HG03280 (cell line): ENCODE measurements around the gene PPM1E.
"Not testable (repeated sequence)": the region's sequence is repeated elsewhere in the genome, so short reads cannot be mapped to it uniquely, and the experiment has no call there.

Experiments used
- ATAC-seq: cut with Tn5 transposase; IDR thresholded peaks from one replicate; pipeline ENCODE4 v1.9.1; 2021; ENCODE audit warnings: mild to moderate bottlenecking, moderate library complexity; ENCODE audit not compliant: unreplicated experiment

PPM1E gene

DNA sequence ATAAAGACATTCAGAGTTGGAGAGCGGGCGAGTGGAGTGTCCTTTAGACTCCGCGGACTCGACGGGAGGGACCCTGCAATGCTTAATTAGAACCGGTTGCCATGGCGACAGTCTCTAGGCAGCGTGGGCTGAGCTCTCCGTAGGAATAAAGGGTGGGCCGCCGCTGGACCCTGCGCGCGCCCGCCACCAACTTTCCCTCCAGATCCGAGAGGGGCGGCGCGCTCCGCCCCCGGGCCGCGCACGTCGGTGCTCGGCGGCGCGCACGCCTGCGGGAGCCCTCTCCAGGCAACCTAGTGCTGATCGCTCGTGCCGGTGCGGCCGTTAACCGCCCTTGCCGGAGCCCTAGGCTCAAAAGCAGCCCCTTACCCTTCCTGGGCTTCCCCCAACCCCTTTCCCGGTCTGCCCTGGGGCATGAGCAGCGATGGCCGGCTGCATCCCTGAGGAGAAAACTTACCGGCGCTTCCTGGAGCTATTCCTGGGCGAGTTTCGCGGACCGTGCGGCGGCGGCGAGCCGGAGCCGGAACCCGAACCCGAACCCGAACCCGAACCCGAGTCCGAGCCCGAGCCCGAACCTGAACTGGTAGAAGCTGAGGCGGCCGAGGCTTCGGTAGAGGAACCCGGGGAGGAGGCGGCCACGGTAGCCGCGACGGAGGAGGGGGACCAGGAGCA is at the start of gene PPM1E:
PPM1E (plus strand) TSS at position 278 of the 669 bp plus-strand sequence.
- no peak for ATAC-seq

DNA sequence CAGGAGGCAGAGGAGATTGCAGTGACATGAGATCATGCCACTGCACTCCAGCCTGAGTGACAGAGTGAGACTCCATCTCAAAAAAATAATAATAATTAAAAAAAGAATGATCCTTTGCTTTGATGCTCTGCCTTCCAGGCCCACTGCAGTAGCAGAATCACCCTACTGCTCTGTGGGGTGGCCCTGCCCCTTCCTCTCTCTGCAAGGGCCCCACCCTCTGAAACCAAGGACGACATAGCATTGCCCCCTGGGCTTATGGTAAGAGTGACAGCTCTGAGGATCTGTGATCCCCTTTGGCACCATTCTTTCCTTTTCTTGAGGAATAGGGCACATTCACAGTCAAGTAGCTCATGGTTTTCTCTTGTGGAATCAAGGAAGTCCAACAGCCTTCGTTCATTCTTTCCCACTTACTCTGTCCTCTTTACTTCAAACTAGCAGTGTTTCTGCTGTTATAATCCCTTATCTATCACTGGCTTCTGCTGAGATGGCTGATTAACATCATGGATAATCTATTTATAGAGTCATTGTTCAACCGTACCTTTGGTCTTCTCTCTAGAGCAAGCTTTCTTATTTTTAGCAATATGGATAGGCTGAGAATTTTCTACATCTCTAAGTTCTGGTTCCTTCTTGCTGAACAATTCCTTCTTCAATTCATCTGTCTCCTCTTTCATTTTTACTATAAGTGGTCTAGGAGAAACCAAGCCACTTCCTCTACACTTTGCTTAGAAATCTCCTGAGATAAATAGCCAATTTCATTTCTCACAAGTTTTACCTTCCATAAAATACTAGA is 49.1 kb upstream of the PPM1E start:
- ATAC-seq: no peak

GRCh38 chr17:58710948-58711552 is 44.6 kb upstream of the PPM1E start:
- ATAC-seq: no peak

DNA sequence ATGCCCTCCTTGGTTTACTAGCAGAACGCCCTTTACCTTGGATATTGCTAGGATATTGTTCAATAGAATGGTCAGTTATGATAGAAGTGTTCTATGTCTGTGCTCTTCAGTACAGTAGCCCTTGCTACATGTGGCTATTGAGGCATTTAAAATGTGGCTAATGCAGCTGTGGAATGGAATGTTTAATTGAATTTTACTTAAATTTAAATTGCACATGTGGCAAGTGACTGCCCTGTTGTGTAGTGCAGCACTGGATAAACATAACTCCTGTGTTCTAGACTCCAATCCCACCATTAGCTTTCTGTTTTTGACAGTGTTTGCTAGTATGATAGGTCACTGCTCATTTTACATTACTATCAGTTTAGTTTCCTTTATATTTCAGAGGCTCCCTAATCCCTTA is 33.4 kb upstream of the PPM1E start:
- ATAC-seq: no peak

DNA sequence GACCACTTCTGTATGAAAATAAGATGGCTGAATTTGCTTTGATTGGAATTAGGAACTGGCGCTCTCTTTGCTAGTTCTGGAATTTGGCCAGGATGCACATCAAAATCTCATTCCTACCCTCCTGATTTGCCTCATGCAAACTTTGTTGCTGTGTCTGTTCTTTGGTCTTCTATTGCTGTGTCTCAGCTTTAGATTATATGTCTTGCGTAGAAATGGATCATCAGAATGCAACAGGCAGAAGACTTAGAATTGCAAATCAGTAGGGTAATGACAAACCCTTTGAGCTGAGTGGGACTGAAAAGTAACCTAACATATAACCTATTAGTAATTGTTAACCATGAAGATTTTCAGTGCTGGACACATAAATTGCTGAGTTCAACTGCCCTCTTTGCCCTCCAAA is 33.0 kb upstream of the PPM1E start:
- no peak for ATAC-seq

GRCh38 chr17:58728798-58729197 is 26.9 kb upstream of the PPM1E start:
- no peak for ATAC-seq

- ATAC-seq: no peak
These were observed 24.7 kb upstream of the PPM1E start for GRCh38 chr17:58730937-58731336.

DNA sequence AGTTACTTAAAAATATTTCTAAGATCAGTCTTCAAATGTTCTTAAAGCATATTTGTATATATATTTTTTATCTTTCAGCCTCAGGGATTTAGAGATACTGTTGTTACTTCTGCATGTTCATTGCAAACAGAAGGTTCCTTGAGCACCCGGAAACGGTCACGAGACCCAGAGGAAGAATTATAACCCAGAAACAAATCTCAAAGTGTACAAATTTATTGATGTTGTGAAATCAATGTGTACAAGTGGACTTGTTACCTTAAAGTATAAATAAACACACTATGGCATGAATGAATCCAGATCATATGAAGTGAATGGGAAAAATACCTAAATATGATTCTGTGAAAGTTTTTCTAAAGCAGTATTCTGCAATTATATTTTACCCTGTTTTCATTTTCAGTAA is 21.6 kb upstream of the PPM1E start:
- no peak for ATAC-seq

GRCh38 chr17:58734811-58735210 is 20.8 kb upstream of the PPM1E start:
- no peak for ATAC-seq

DNA sequence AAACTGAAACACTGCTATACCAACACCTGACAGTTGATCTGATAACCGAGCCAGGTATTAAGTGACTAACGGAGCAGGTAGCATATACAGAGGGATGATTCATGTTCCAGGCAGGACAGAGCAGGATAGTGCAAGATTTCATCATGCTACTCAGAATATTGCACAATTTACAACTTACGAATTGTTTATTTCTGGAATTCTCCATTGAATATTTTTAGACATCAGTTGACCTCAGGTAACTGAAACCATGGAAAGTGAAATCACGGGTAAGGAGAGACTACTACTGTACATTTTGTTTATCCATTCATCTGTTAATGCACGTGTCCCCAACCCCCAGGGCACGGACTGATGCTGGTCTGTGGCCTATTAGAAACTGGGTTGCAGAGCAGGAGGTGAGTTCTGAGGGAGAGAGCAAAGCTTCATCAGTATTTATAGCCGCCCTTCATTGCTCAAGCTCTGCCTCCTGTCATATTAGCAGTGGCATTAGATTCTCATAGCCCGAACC is 14.5 kb upstream of the PPM1E start:
- no peak for ATAC-seq

DNA sequence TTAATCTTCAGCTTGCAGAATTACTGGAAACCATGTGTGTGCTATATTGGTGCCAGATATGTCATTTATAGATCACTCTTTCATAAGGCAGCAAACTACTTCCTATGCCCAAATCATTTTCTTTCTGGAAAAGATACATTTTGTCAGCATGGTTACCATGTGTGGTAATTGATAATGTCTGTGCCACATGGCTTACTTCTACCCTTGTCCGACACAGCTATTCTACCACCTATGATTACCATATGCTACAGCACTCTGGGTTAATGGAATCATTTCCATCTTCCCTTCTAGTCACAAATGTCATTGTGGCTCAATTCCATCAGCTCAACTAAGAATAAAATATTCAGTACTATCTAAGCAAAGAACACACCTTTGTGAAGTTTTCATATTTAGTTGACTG is 8.0 kb upstream of the PPM1E start:
- no peak for ATAC-seq

- ATAC-seq: not testable (repeated sequence)
These were observed 6.0 kb upstream of the PPM1E start for GRCh38 chr17:58749627-58750026.

- ATAC-seq: no peak
These were observed 2.6 kb upstream of the PPM1E start for GRCh38 chr17:58753026-58753425.

- ATAC-seq: no peak
These were observed 431 bp upstream of the PPM1E start for GRCh38 chr17:58755269-58755576.

GRCh38 chr17:58756246-58757161 is 850 bp downstream of the PPM1E start:
- no peak for ATAC-seq

DNA sequence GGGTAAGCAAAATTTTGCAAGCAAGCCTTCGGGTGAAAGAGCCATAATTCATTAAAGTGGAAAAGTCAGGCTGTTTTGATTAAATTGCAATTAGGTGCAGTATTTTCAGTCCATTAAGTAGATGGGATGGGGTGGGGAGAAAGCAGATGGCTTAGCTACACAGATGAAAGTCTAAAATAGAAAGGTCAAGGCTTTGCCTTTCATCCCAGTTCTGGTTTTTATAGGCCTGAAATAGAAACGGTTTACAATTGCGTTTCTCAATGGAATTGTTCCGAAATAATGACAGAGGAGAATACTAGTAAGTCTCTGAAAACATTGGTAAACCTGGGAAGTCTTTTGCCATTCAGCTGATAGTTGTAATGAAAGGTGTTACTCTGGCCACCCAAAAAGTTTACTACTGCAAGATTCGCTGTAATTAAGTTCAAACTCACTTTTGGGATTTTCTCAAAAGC is 1.5 kb downstream of the PPM1E start:
- ATAC-seq: no peak

- ATAC-seq: no peak
These were observed 3.2 kb downstream of the PPM1E start for GRCh38 chr17:58758890-58759289.

- ATAC-seq: no peak
These were observed 3.9 kb downstream of the PPM1E start for GRCh38 chr17:58759522-58759921.

- ATAC-seq: no peak
These were observed 4.6 kb downstream of the PPM1E start for GRCh38 chr17:58760248-58760647.

DNA sequence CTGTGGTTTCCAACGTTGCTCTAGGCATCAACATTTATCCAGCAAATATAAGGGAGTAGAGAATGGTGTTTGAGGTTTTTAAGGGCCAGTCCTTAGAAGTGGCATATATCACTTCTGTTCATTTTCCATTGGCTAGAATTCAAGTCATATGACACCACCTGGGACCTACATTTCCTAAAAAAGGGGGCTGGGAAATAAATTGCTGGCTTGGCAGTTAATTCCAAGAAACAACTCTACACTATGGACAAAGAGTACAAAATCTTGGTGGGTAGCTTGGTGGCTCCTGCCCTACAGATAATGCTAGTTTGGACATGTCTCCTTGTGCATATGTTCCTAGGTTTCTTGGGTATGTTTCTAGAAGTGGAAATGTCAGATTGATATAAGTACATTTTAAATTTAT is 7.6 kb downstream of the PPM1E start:
- ATAC-seq: no peak

DNA sequence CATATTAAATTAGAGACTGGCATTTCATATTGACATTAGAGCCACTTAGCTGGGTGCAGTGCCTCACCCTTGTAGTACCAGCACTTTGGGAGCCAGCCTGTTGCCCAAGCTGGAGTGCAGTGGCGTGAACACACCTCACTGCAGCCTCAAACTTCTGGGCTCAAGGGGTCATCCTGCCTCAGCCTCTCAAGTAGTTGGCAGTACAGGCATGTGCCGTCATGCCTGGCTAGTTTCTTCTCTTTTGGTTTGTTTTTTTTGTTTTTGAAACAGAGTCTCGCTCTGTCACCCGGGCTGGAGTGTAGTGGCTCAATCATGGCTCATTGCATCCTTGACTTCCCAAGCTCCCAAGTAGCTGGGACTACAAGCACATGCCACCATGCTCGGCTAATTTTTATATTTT is 8.7 kb downstream of the PPM1E start:
- no peak for ATAC-seq
